COLO668 (cell line): ENCODE results near the gene PYROXD2.
A peak's percentile ranks its signal among the peaks of the same experiment; 100 is the strongest.

ENCODE experiments used
- DNase-seq: peaks from one replicate; lab custom pipeline; 2025; ENCODE audit not compliant: unreplicated experiment; lab: John Stamatoyannopoulos, UW

PYROXD2 gene

DNA sequence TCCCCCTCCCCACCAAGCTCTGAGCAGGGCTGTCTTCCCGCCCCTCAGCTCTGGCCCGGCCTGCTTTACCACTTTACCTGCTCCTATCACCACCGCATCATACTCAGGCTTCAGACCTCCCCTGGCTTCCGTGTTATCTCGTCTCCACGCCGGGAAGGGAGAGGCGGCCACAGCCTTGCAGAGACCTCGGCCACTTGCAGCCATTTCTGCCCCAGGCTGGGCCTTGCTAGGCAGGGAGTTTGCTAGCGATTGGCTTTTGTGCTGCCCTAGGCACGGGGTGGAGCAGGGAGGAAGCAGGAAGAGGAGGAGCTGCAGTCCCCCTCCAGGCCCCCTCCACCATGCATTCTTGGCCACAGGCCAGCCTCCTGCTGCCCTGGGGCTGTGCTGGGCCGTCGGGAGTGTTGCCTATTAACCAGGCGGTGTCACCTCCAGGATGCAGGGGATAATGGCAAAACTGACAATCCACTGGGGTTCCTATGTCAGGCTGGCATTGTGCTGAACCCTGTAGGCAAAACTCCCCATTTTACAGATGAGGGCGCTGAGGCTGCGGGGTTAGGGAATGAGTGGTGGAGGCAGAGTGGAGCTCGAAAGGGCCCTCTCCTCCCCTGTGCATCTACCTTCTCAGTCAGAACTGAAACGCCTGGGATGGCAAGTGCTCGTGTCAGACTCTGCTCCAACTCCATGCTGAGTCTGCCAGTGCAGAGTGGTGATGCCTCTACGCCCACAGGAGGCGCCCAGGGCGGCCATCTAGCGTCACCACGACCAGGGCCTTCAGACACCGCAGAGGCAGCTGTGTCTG, at the start of gene PYROXD2:
PYROXD2 (minus strand) TSS at position 251 of the 799 bp plus-strand sequence; CDS start at position 204, 47 bp downstream.
- DNase-seq: peak; percentile 92

DNA sequence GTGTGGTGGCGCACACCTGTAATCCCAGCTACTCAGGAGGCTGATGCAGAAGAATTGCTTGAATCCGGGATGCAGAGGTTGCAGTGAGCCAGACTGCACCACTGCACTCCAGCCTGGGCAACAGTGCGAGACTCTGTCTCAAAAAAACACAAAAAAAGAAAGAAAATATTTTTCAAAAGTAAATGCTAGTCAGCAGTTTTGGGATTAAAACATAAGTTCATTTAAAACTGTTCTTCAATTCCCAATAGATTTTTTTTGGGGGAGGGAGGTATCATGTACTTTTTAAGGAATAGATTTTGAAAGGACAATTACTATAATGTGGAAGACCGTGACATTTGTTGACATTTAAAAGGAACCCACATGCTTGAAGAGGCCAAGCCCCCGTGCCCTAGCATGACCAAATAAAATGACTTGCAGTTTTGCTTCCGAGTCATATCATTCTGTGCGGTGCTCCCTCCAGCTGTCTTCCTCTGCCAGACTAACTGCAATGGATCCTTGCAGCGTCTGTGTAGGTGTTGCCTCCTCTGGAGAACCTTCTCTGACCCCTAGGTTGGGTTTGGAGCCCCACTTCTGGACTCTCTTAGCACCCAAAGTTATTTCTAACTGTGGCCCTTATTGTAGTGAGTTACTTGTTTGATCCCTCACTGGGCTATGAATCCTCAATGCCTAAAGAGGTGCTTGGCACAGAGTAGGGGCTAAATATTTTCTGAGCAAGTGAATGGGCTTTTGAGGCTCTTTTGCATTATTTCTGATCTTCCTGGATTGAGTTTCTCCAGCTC, 49.2 kb upstream of the PYROXD2 start:
- no peak for DNase-seq

- DNase-seq: no peak
Observed at GRCh38 chr10:98463016-98463415, 48.0 kb upstream of the PYROXD2 start.

- no peak for DNase-seq
Observed at GRCh38 chr10:98461500-98461842, 46.5 kb upstream of the PYROXD2 start.

DNA sequence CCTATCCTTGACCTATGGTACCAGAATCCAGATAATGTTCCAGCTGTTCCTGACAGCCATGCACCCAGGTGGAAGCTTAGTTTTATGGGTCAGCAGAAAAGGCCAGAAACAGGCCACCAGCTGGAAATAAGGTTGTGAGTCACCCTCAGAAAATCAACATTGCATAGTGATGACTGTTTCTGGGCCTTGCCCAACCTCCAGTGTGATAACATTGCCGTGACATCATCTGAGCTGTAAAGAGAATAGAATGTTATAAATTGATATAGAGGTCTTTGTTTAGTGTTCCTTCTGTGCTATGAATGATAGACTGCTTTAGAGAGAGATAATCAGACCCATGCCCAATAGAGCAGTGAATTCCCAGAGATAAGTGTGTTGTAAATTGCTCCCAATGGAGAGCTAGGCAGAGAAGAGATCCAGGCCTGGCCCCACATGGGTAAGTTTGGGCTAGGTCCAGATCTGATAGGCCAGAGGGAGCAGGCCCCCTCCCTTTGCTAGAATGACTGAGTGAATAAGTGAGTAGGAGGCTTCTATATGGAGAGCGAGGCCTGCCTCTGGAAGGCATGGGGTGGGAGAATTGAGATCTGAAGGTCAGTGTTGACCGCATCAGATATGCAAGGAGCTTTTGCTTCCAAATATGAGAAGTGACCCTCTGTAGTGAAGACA, 46.0 kb upstream of the PYROXD2 start:
- peak; percentile 35 for DNase-seq

GRCh38 chr10:98458809-98459784, 44.1 kb upstream of the PYROXD2 start:
- no peak for DNase-seq

DNA sequence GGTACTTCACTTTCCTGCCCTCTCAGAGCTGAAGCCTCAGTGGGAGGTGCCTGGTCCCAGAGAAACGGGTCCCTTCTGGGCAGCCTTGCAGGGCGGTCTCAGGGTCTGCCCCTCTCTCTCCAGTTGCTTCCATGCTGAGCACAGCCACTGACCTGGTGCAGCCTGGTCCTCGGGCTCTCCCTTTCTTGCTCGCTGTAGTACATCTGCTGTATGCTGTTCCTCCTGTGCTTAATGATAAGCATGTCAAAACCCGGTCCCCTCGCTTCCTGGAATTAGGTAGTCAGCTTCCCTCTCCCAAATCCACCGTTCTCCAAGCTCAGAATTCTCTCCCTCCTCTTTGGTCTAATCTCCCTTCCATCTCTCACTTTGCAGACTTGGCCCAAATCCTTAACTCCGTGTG, 42.7 kb upstream of the PYROXD2 start:
- no peak for DNase-seq

DNA sequence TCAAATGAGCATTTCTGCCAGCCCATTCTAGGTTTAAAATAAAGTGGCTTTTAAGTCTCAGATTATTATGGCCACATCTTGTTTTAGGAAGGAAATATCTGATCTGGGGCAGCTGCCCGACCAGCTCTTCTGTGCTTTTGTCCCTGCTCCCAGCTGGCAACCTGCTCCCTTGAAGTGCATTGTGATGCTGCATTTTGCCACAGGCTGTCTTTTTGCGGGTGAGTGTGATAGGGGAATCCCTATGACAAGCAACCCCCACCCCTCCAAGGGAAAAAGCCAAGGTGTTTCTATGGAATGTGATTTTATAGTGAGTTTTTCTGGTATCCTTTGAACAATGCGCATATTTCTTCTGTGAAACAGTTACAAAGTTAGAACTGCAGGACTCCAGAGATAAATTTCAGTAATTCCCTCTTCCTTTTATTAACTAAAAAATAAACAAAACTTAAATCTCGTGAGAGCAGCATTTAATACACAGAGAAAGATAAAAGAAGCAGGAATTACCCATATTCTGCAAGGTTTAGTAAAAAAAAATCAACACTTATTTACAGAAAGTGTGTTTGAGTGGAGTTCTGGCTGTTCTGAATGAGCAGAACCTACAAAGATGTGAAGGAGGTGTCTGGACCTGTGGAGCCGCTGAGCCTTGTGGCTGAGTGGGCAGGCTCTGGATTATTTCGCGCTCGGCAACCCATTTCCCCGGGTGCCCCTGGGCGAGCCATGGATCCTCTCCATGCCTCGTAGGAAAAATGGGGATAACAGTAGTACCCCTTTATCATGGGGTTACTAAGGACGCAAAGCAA, 41.9 kb upstream of the PYROXD2 start:
- DNase-seq: no peak

GRCh38 chr10:98456043-98456570, 41.1 kb upstream of the PYROXD2 start:
- DNase-seq: peak; percentile 31

- DNase-seq: no peak
Observed at GRCh38 chr10:98453729-98454128, 38.7 kb upstream of the PYROXD2 start.

- DNase-seq: no peak
Observed at GRCh38 chr10:98450618-98451017, 35.6 kb upstream of the PYROXD2 start.

DNA sequence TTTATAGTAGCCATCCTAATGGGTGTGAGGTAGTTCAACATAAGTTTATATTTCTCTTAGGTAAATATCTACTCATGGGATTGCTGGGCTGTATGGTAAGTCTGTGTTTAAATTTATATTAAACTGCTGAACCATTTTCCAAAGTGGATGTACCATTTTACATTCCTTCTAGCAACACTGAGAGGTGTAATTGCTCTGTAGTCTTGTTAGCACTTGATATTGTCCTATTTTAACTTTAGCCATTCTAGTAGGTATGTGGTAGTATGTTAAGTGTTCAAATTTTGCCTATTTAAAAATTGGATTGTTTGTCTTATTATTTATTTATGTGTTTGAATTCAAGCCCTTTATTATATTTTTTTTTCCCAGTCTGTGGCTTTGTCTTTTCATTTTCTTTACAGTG, 34.3 kb upstream of the PYROXD2 start:
- DNase-seq: no peak

- DNase-seq: peak; percentile 80
Observed at GRCh38 chr10:98446661-98447221, 31.8 kb upstream of the PYROXD2 start, which contains the start of gene HPS1. HPS1 (minus strand) TSS chr10:98446935; CDS start chr10:98443240, 3,695 bp downstream.

GRCh38 chr10:98446151-98446660, 31.2 kb upstream of the PYROXD2 start:
- peak; percentile 21 for DNase-seq

- no peak for DNase-seq
Observed at GRCh38 chr10:98445200-98445812, 30.3 kb upstream of the PYROXD2 start.

- no peak for DNase-seq
Observed at GRCh38 chr10:98444314-98445006, 29.5 kb upstream of the PYROXD2 start.

DNA sequence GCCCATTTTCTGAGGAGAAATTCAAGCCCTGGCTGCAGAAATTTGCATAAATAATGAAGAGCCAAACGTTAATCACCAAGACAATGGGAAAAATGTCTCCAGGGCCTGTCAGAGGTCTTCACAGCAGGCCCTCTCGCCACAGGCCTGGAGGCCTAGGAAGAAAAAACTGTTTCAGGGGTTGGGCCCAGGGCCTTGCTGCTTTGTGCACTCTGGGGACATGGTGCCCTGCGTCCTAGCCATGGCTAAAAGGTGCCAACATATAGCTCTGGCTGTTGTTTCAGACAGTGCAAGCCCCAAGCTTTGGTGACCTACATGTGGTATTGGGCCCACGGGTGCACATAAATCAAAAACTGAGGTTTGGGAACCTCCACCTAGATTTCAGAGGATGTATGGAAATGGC, 23.7 kb upstream of the PYROXD2 start:
- DNase-seq: no peak

- no peak for DNase-seq
Observed at GRCh38 chr10:98436704-98437103, 21.7 kb upstream of the PYROXD2 start.
